ENCODE data around the gene CTSV. TPM values are rescaled to one million over a fixed set of nuclear protein-coding genes. Genes with fewer than 3 reads are reported as not detected.
"Not testable (repeated sequence)": the region's sequence is repeated elsewhere in the genome, so short reads cannot be mapped to it uniquely, and the experiment has no call there.

CTSV gene
- total and polyA plus RNA-seq, 5 donors: 0.14 to 0.23 (median 0.18) TPM; not detected in 1

DNA sequence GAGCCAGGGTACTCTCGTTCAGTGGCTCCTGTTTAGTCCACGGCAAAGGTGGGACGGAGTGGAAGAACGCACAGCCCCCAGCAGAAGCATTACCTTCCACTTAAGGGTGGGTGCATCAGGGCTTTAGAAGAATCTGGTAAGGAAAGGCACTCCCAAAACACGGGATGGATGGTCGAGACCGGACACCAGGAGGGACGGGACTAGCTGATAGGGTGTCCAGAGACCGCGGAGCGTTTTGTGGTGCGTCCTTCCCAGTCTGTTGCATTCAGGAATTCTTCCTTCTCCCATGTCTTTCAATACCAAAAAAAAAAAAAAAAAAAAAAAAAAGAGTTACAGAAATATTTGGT is 545 bp upstream of the CTSV start:
- peak in 1 of 3 donors; percentile 19 for DNase-seq
- Histone ChIP-seq H3K9me3 (ENCODE audit: control insufficient read depth, low read length) (no peaks in the 10 kb centered on the region), H3K27ac (ENCODE audit: low read length) (no peak overlapping the region), H3K4me3 (ENCODE audit: low read length) (peak overlapping the region; percentile 68), H3K4me1 (ENCODE audit: control insufficient read depth, insufficient read depth, low read length) (no peaks in the 10 kb centered on the region), H3K27me3 (ENCODE audit: control insufficient read depth, insufficient read depth) (no peaks in the 10 kb centered on the region)
- ATAC-seq: peak; percentile 30 to 64
- WGBS: 2% methylated on average over 12 of the region's 12 CpGs
- intact Hi-C loops (cut with DNase I): no loop called here

DNA sequence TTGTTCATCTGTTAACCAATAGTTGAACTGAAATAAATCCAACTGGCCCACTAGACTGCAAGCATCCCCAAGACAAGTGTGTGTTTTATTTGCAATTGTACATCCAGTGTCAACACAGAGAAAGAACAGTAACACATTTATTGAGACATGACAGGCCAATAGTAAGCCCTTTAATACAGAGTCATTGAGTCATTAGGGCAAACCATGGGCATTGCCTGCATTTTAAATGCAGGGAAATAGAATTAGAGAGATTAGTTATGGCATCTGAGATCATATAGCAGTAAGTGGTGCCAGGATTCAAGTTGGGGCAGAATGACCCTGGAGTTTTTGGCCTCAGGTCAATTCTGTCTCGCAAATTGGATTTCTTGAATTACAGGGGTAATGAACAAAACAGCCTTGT is 15.4 kb downstream of the CTSV start:
- WGBS: 93% methylated on average over 1 of the region's 1 CpG

DNA sequence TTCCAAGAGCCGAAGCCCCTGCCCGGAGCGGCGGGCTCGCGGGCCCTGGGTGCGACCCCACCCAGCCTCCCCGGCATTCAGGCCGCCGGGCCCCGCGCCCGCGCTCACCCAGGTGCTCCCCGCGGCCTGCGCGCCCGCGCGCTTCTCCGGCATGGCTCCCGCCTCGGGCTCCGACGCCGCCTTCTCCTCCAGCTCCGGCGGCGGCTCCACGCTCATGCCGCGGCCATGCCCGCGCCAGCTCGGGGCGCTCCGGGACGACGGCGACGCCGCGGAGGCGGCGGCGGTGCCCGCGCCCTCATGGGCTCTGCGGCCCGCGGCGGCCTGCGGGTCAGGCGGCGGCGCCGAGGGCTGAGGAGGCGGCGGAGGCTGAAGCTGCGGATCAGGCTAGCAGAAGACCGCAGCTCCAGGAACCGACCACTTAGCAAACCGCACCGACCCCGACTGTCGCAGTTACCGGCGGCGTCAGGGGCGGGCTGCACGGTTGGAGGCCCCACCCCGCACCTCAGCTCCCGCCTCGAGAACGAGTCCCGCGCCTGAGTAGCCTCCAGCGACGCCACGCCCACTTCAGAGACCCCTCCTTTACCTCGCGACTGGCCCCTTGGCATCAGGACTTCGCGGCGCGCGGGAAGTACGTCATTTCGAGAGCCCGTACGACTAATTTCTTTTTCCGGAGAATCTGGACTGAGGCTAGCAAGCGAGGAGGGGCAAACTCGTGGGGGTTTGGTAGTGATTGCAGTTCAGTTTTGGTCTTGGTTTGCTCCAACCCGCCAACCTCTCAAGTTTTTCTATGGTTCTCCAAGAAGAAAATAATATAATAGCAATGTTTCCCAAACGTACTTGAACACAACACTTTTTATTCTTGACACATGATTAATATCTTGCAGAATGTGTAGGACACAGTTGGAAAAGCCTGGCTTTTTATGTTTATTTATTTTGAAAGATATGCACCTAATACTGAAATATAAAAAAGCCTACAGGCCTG is 25.5 kb downstream of the CTSV start:
- H3K9me3 ChIP-seq (ENCODE audit: control insufficient read depth, low read length): not testable (repeated sequence)
- H3K4me3 ChIP-seq (ENCODE audit: low read length): peak overlapping the region; percentile 75

More for the DNA sequence above, 15.4 kb downstream of the CTSV start:
- H3K9me3 ChIP-seq (ENCODE audit: control insufficient read depth, low read length); H3K27me3 ChIP-seq (ENCODE audit: control insufficient read depth, insufficient read depth); H3K4me1 ChIP-seq (ENCODE audit: control insufficient read depth, insufficient read depth, low read length); ATAC-seq; DNase-seq; intact Hi-C loops (cut with DNase I); H3K4me3 ChIP-seq (ENCODE audit: low read length); H3K27ac ChIP-seq (ENCODE audit: low read length): not testable (repeated sequence)

DNA sequence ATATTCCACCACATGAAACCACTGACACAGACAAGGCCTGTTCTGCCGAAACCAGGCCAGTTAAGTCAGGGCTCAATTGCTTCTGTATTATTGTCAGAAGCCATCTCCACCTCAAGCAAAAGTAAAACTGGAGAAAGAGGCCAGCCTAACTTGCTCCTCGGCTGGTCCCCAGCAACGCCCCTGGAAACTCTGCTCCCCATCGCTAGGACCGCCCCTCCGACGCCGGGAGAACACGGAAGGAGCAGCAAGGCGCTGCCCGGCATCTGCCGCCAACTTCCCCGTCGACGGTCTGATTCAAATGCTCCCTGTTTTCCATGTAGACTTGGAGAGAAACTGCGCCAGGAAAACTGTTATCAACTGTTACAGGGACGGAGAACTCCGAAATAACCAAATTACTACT is 26.3 kb downstream of the CTSV start:
- H3K4me1 ChIP-seq (ENCODE audit: control insufficient read depth, insufficient read depth, low read length); DNase-seq; intact Hi-C loops (cut with DNase I); H3K27me3 ChIP-seq (ENCODE audit: control insufficient read depth, insufficient read depth); H3K9me3 ChIP-seq (ENCODE audit: control insufficient read depth, low read length): not testable (repeated sequence)
- peak overlapping the region; percentile 8 for H3K27ac ChIP-seq (ENCODE audit: low read length)
- peak overlapping the region; percentile 75 for H3K4me3 ChIP-seq (ENCODE audit: low read length)
- WGBS: under 1% methylated on average over 14 of the region's 18 CpGs
- peak; percentile 74 to 86 for ATAC-seq

More for the DNA sequence above, 25.5 kb downstream of the CTSV start:
- DNase-seq (peak; percentile 76 to 88 (median 86)), ATAC-seq (peak; percentile 99)
- H3K4me1 ChIP-seq (ENCODE audit: control insufficient read depth, insufficient read depth, low read length); H3K27me3 ChIP-seq (ENCODE audit: control insufficient read depth, insufficient read depth); intact Hi-C loops (cut with DNase I): not testable (repeated sequence)
- under 1% methylated on average over 94 of the region's 97 CpGs for WGBS
- H3K27ac ChIP-seq (ENCODE audit: low read length): peak overlapping the region; percentile 60

DNA sequence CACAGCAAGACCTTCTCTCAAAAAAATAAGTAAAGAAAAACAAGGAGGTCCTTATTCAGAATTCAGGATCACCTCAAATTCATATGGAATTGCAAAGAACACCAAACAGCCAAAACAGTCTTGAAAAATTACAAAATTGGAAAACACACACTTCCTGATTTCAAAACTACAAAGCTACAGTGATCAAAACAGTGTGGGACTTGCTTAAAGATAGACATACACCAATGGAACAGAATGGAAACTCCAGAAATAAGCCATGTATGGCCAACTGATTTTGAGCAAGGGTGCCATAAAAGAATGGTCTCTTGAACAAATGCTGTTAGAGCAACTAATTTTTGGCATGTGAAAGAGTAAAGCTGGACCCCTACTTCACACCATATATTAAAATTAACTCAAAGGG is 36.7 kb downstream of the CTSV start:
- H3K27ac ChIP-seq (ENCODE audit: low read length); H3K4me3 ChIP-seq (ENCODE audit: low read length); DNase-seq; intact Hi-C loops (cut with DNase I); ATAC-seq; H3K27me3 ChIP-seq (ENCODE audit: control insufficient read depth, insufficient read depth); H3K9me3 ChIP-seq (ENCODE audit: control insufficient read depth, low read length); H3K4me1 ChIP-seq (ENCODE audit: control insufficient read depth, insufficient read depth, low read length): not testable (repeated sequence)

DNA sequence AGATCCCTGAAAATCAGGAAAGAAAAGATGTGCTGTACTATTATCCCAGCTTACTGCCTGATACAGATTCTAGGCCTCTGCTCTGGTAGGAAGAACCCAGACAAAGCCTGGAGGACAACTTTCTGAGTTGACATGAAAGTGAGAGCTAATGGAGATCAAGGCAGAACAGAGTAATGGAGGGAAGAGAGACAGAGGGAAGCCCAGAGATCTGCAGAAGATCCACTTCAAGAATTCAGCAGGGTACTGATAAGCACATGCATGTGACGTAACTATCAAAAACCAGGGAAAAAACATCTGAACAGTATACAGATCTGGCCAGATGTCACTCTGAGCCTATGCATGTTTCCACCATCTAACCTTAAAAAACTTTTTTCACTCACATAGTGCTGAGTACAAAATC is 37.6 kb downstream of the CTSV start:
- H3K4me1 ChIP-seq (ENCODE audit: control insufficient read depth, insufficient read depth, low read length); intact Hi-C loops (cut with DNase I); H3K9me3 ChIP-seq (ENCODE audit: control insufficient read depth, low read length); H3K27ac ChIP-seq (ENCODE audit: low read length); DNase-seq; H3K4me3 ChIP-seq (ENCODE audit: low read length); ATAC-seq; H3K27me3 ChIP-seq (ENCODE audit: control insufficient read depth, insufficient read depth): not testable (repeated sequence)
- WGBS: 58% methylated on average over 1 of the region's 1 CpG

DNA sequence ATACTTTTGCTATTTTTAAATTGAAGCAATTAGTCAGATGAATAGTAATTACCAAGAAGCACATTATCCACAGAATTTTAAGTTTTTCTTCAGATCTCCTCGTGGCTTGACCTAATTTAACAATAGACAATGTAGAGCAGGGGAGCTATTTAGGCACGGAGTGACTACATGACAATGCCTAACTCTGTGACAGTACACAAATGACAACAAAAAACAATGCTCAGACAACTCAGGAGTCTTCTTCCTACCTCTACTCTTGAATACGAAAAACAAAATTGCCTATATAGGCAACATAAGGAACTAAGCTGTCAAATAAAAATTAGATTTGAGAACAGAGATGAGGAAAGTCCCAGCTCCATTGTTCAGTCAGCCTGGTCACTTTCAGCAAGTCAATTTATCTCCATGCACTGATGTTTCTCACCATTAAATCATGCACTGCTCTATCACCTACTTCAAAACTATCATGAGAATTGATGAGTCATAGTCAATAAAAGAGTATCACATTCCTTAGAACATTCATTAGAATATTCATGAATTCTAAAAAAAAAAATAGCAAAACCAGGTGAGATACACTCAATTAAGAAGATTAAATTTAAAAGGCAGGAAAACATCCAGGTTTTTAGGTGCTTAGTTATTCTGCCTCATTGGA is 38.7 kb downstream of the CTSV start:
- H3K4me1 ChIP-seq (ENCODE audit: control insufficient read depth, insufficient read depth, low read length); intact Hi-C loops (cut with DNase I); ATAC-seq; DNase-seq; H3K27me3 ChIP-seq (ENCODE audit: control insufficient read depth, insufficient read depth); H3K9me3 ChIP-seq (ENCODE audit: control insufficient read depth, low read length); H3K27ac ChIP-seq (ENCODE audit: low read length); H3K4me3 ChIP-seq (ENCODE audit: low read length): not testable (repeated sequence)
- 83% methylated on average over 3 of the region's 3 CpGs for WGBS

DNA sequence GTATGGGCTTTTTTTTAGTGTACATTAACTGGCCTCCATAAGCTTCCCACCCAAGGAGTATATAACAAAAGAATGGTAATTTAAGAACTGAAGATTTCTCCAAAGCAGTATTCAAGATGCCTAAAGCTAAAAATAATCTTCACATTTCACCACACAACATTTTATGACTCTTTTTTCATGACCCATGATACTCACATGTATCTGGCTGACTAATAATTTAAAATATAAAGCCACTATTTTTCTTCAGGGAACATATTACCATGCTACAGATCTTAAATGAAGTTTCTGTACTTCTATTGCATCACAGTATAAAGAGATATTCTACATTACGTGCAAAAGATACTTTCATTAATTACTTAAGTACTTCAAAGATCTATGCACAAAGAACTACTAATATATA is 39.2 kb downstream of the CTSV start:
- WGBS: 98% methylated on average over 1 of the region's 1 CpG

DNA sequence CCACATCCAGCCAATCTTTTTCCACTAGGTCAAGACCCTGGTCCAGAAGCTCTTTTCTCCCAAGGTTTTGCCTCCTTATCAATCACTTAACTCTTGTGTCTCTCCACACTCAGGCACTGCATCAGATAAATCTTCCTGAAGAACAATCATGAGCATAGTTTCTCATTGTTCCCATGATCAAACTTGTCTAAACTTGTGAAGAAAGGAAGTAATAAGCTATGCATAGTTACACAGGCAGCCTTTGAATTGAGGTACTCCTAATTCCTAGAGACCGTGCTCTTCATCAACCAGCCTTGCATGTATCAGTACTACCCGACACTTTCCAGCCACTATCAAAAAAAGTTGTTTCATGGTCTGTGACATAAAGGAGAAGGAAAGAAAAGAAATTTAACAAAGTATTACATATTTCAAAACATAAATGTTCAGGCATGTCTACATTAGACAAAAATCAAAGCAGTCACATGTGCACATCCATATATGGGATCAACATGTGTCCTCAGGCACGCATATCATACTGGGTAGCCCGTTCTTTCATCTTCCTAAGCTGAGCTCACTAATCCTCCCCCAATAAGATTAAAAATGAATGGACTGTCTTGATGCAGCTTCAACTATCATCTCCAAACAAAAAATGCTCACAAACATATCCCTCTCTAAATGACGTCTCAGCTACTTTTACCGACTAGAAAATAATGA is 41.8 kb downstream of the CTSV start:
- intact Hi-C loops (cut with DNase I); H3K27me3 ChIP-seq (ENCODE audit: control insufficient read depth, insufficient read depth); H3K9me3 ChIP-seq (ENCODE audit: control insufficient read depth, low read length); DNase-seq; ATAC-seq; H3K27ac ChIP-seq (ENCODE audit: low read length); H3K4me1 ChIP-seq (ENCODE audit: control insufficient read depth, insufficient read depth, low read length); H3K4me3 ChIP-seq (ENCODE audit: low read length): not testable (repeated sequence)
- WGBS: 85% methylated on average over 5 of the region's 6 CpGs

More for the DNA sequence above, 39.2 kb downstream of the CTSV start:
- ATAC-seq; DNase-seq; H3K27ac ChIP-seq (ENCODE audit: low read length); H3K9me3 ChIP-seq (ENCODE audit: control insufficient read depth, low read length); H3K27me3 ChIP-seq (ENCODE audit: control insufficient read depth, insufficient read depth); H3K4me3 ChIP-seq (ENCODE audit: low read length); intact Hi-C loops (cut with DNase I); H3K4me1 ChIP-seq (ENCODE audit: control insufficient read depth, insufficient read depth, low read length): not testable (repeated sequence)

DNA sequence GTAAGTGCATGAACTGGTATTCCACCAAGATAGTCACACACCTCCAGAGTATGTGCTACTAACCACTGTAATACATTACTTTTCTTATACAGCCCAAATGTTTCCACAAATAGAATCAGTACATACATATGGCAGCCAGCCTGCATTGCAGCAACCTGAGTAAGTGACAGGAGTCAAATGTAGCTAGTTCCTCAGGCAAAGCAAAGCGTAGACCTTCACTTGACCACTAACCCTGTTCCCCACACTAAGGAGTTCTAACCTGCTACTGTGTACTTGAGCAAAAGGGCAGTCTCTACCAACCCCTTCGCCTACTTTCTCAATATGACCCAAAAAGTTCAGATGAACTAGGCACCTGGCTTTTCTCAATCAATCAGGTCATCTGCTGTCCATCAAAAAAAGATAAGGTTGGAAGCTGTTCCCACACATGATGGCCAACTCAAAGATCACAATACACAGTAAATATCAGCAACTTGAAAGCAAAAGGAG is 44.4 kb downstream of the CTSV start:
- H3K4me3 ChIP-seq (ENCODE audit: low read length); H3K4me1 ChIP-seq (ENCODE audit: control insufficient read depth, insufficient read depth, low read length); H3K9me3 ChIP-seq (ENCODE audit: control insufficient read depth, low read length); intact Hi-C loops (cut with DNase I); H3K27ac ChIP-seq (ENCODE audit: low read length); H3K27me3 ChIP-seq (ENCODE audit: control insufficient read depth, insufficient read depth); ATAC-seq; DNase-seq: not testable (repeated sequence)
- WGBS: no CpG with 5 or more reads among the region's 2 CpGs

DNA sequence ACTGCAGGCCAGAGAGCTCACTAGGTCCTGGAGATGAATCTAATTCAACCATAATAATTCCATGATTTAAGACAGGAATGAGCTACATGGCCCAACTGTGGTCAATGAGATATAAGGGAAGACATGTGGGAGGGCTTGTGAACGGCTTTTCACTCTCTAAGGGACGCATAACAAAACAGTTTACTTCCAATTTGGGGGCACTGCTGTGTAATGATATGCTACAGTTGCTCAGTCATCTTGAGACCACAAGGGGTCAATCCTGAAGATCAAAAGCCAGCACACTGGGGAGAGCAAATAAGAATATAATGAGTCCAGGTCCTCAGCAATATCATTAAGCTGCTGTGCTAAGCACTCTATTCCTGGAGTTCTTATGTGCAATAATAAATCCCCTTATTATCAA is 46.6 kb downstream of the CTSV start:
- ATAC-seq; H3K4me1 ChIP-seq (ENCODE audit: control insufficient read depth, insufficient read depth, low read length); H3K9me3 ChIP-seq (ENCODE audit: control insufficient read depth, low read length); H3K4me3 ChIP-seq (ENCODE audit: low read length); H3K27ac ChIP-seq (ENCODE audit: low read length); H3K27me3 ChIP-seq (ENCODE audit: control insufficient read depth, insufficient read depth); intact Hi-C loops (cut with DNase I); DNase-seq: not testable (repeated sequence)
- WGBS: 96% methylated on average over 2 of the region's 2 CpGs
